Activated CD4-positive, alpha-beta T cell treated with anti-CD3 and anti-CD28 coated beads, Interleukin-2, amount 50 U/mL, for 48 hours (primary cell): Measurements from ENCODE around the gene PHF13.
A peak's percentile ranks its signal among the peaks of the same experiment; 100 is the strongest.
"Not testable (repeated sequence)": the region's sequence is repeated elsewhere in the genome, so short reads cannot be mapped to it uniquely, and the experiment has no call there.

Experiments
- DNase-seq, 2 experiments: peaks; one replicate each; pipeline ENCODE4 v3.0.0-alpha.2; 2020

The PHF13 gene

GRCh38 chr1:6631058-6631457 lies 17.5 kb downstream of the PHF13 start:
- DNase-seq, result no peak

GRCh38 chr1:6632588-6633514 lies 19.3 kb downstream of the PHF13 start:
- no peak for DNase-seq

- DNase-seq, result peak; percentile 48 to 64
Measured at GRCh38 chr1:6634371-6635052, 21.0 kb downstream of the PHF13 start.

GRCh38 chr1:6635161-6635909 lies 21.8 kb downstream of the PHF13 start:
- DNase-seq, result no peak

- DNase-seq, result no peak
Measured at GRCh38 chr1:6635910-6636760, 22.6 kb downstream of the PHF13 start.

- DNase-seq, result not testable (repeated sequence)
Measured at GRCh38 chr1:6636778-6637177, 23.2 kb downstream of the PHF13 start.

- no peak for DNase-seq
Measured at GRCh38 chr1:6637770-6638169, 24.2 kb downstream of the PHF13 start.

- no peak for DNase-seq
Measured at GRCh38 chr1:6638226-6638625, 24.7 kb downstream of the PHF13 start.

GRCh38 chr1:6640867-6641266 lies 27.3 kb downstream of the PHF13 start:
- not testable (repeated sequence) for DNase-seq

- no peak for DNase-seq
Measured at GRCh38 chr1:6645018-6645417, 31.5 kb downstream of the PHF13 start.

- DNase-seq, result no peak
Measured at GRCh38 chr1:6646499-6647148, 33.1 kb downstream of the PHF13 start.

GRCh38 chr1:6648556-6648955 lies 35.0 kb downstream of the PHF13 start:
- no peak for DNase-seq

GRCh38 chr1:6651909-6652308 lies 38.4 kb downstream of the PHF13 start:
- no peak for DNase-seq

GRCh38 chr1:6652986-6653385 lies 39.5 kb downstream of the PHF13 start:
- DNase-seq, result no peak

- DNase-seq, result no peak
Measured at GRCh38 chr1:6653436-6654290, 40.1 kb downstream of the PHF13 start.

- no peak for DNase-seq
Measured at GRCh38 chr1:6657138-6657537, 43.6 kb downstream of the PHF13 start.

GRCh38 chr1:6658359-6659060 lies 45.0 kb downstream of the PHF13 start:
- no peak for DNase-seq

GRCh38 chr1:6660415-6661049 lies 47.0 kb downstream of the PHF13 start:
- no peak for DNase-seq

- DNase-seq, result not testable (repeated sequence)
Measured at GRCh38 chr1:6662468-6662867, 48.9 kb downstream of the PHF13 start.

- no peak for DNase-seq
Measured at GRCh38 chr1:6666696-6667095, 53.2 kb downstream of the PHF13 start.
